HG03469 (cell line): ENCODE results near the gene ESF1.
A peak's percentile ranks its signal among the peaks of the same experiment; 100 is the strongest.
"Not testable (repeated sequence)": the region's sequence is repeated elsewhere in the genome, so short reads cannot be mapped to it uniquely, and the experiment has no call there.

Experiments used
- ATAC-seq: cut with Tn5 transposase; IDR thresholded peaks from one replicate; pipeline ENCODE4 v1.9.1; 2021; ENCODE audit warnings: mild to moderate bottlenecking, moderate library complexity, moderate number of reproducible peaks; ENCODE audit not compliant: unreplicated experiment

Gene ESF1

GRCh38 chr20:13739731-13740649 is 44.7 kb downstream of the ESF1 start:
- no peak for ATAC-seq

GRCh38 chr20:13738187-13738586 is 46.5 kb downstream of the ESF1 start:
- ATAC-seq: not testable (repeated sequence)

GRCh38 chr20:13736436-13737191 is 48.1 kb downstream of the ESF1 start:
- ATAC-seq: no peak

GRCh38 chr20:13735826-13736225 is 48.9 kb downstream of the ESF1 start:
- no peak for ATAC-seq

GRCh38 chr20:13723011-13723410 is 61.7 kb downstream of the ESF1 start:
- no peak for ATAC-seq

- ATAC-seq: no peak
Measured at GRCh38 chr20:13718171-13718570, 66.5 kb downstream of the ESF1 start.

GRCh38 chr20:13717631-13718044 is 67.1 kb downstream of the ESF1 start:
- ATAC-seq: peak; percentile 84

- no peak for ATAC-seq
Measured at GRCh38 chr20:13715171-13715570, 69.5 kb downstream of the ESF1 start.

GRCh38 chr20:13708234-13708633 is 76.5 kb downstream of the ESF1 start:
- no peak for ATAC-seq

GRCh38 chr20:13703265-13703664 is 81.5 kb downstream of the ESF1 start:
- ATAC-seq: no peak

- no peak for ATAC-seq
Measured at GRCh38 chr20:13701486-13701885, 83.2 kb downstream of the ESF1 start.

GRCh38 chr20:13700761-13701160 is 84.0 kb downstream of the ESF1 start:
- ATAC-seq: no peak

GRCh38 chr20:13694420-13695150 is 90.1 kb downstream of the ESF1 start:
- no peak for ATAC-seq

- no peak for ATAC-seq
Measured at GRCh38 chr20:13692802-13693736, 91.7 kb downstream of the ESF1 start.

- ATAC-seq: no peak
Measured at GRCh38 chr20:13690943-13691342, 93.8 kb downstream of the ESF1 start.

- no peak for ATAC-seq
Measured at GRCh38 chr20:13687815-13688214, 96.9 kb downstream of the ESF1 start.

- ATAC-seq: no peak
Measured at GRCh38 chr20:13685623-13686022, 99.1 kb downstream of the ESF1 start.

GRCh38 chr20:13684566-13685222 is 100.0 kb downstream of the ESF1 start:
- peak; percentile 49 for ATAC-seq

GRCh38 chr20:13683833-13684232 is 100.9 kb downstream of the ESF1 start:
- ATAC-seq: no peak
